ENCODE data around the gene KDF1. TPM values are rescaled to one million over a fixed set of nuclear protein-coding genes. Genes with fewer than 3 reads are reported as not detected.

The KDF1 gene
- polyA plus RNA-seq (2012; rRNA removed): not detected in 2 replicates
- polyA plus RNA-seq (2012; cell fraction: cytosol; rRNA removed): not detected in 2 replicates
- polyA plus RNA-seq (2012; cell fraction: nucleus; rRNA removed): not detected in 2 replicates

- CTCF ChIA-PET: interaction anchor here (0.9 to 1.2 kb wide), 2 partner anchors 13 to 26 kb away, joined by 3 read pairs; no protein-coding TSS in a partner anchor
Observed at GRCh38 chr1:26959722-26960624, at the start of gene KDF1. Gene KDF1 (minus strand): TSS chr1:26960468. CDS start chr1:26952380, 8,088 bp downstream.

More at GRCh38 chr1:26959722-26960624, at the start of gene KDF1:
- H3K4me2 ChIP-seq: peak within 1 kb of the TSS; percentile 33
- H3K4me1 ChIP-seq (ENCODE audit: control insufficient read depth in 1 of 2, insufficient read depth in 2 of 2, low read depth in 1 of 2, low read length in 1 of 2): peaks cover 3 to 7% of the 10 kb centered on the region in 2 experiments; a peak in 1 of 4 replicates
- no peaks in the 10 kb centered on the region for H3K9me3 ChIP-seq
- no peaks in the 10 kb centered on the region for H3K36me3 ChIP-seq (replicated peaks in 1 of 2; ENCODE audit: control insufficient read depth in 1 of 2, insufficient read depth in 2 of 2, low read length in 1 of 2)
- H3K9ac ChIP-seq: no peak within 1 kb of the TSS
- 17% methylated on average over 3 of the region's 86 CpGs for WGBS (ENCODE audit: low lambda C conversion rate)
- H3K27ac ChIP-seq (ENCODE audit: low read depth in 2 of 2, low read length in 1 of 2): no peak within 1 kb of the TSS
- peaks cover 13% of the 10 kb centered on the region for H3F3A ChIP-seq (replicated peaks; ENCODE audit: insufficient read depth)
- H2AFZ ChIP-seq (ENCODE audit: low read depth): no peak within 1 kb of the TSS
- peak; percentile 64 for DNase-seq
- TF ChIP-seq EP300 (IDR thresholded peaks at IDR 0.05; ENCODE audit: borderline replicate concordance in 1 of 2, low read depth in 1 of 2, low read length in 1 of 2) (no peak), TAF1 (IDR thresholded peaks at IDR 0.05; ENCODE audit: borderline replicate concordance, low read depth, low read length) (no peak), MEF2A (IDR thresholded peaks at IDR 0.05; ENCODE audit: borderline replicate concordance, low read depth) (no peak), CHD2 (IDR thresholded peaks at IDR 0.05; ENCODE audit: low read length, partially characterized antibody) (no peak), RFX5 (IDR thresholded peaks at IDR 0.05; ENCODE audit: low read length) (no peak), FOXJ3 (CRISPR knock-in tag; IDR thresholded peaks at IDR 0.05) (no peak), NRF1 (IDR thresholded peaks at IDR 0.05; ENCODE audit: low read depth, low read length) (no peak), USF2 (IDR thresholded peaks at IDR 0.05; ENCODE audit: borderline replicate concordance, low read depth, low read length) (no peak), MXI1 (IDR thresholded peaks at IDR 0.05; ENCODE audit: low read depth, low read length) (no peak), CTCF (IDR thresholded peaks at IDR 0.05) (no peak), MAX (IDR thresholded peaks at IDR 0.05; ENCODE audit: low read depth) (no peak), TCF12 (IDR thresholded peaks at IDR 0.05) (no peak), YY1 (IDR thresholded peaks at IDR 0.05; ENCODE audit: low read depth) (no peak), RCOR1 (IDR thresholded peaks at IDR 0.05; ENCODE audit: low read length) (no peak), FOXM1 (IDR thresholded peaks at IDR 0.05; ENCODE audit: low read depth) (no peak), RXRA (IDR thresholded peaks at IDR 0.05; ENCODE audit: borderline replicate concordance, low read depth) (no peak), RAD21 (IDR thresholded peaks at IDR 0.05; ENCODE audit: low read length) (no peak)
- POLR2A ChIA-PET: no interaction called here
- H3K4me3 ChIP-seq (ENCODE audit: low read depth in 2 of 2, low read length in 1 of 2): peak within 1 kb of the TSS in 1 of 2 experiments; percentile 23; a peak in 1 of 4 replicates
- H3K27me3 ChIP-seq (ENCODE audit: insufficient read depth): peaks cover 34% of the 10 kb centered on the region
- H4K20me1 ChIP-seq (ENCODE audit: insufficient read depth): no peaks in the 10 kb centered on the region
- H3K79me2 ChIP-seq (ENCODE audit: insufficient read depth): no peaks in the 10 kb centered on the region
- H3K9me2 ChIP-seq: no peaks in the 10 kb centered on the region
